ENCODE measurements around the gene SCN9A.

Gene SCN9A

GRCh38 chr2:166278856-166279255 is 96.9 kb downstream of the SCN9A start:
- Mint-ChIP-seq H3K4me1 (no peaks in the 10 kb centered on the region), H3K27me3 (ENCODE audit: low read depth, poor library complexity) (no peaks in the 10 kb centered on the region), H3K36me3 (ENCODE audit: low read depth) (no peaks in the 10 kb centered on the region), H3K9me3 (no peaks in the 10 kb centered on the region), H3K27ac (no peak overlapping the region), H3K4me3 (no peak overlapping the region)
- DNase-seq = no peak
- TF ChIP-seq CTCF (IDR thresholded peaks at IDR 0.05) = no peak

DNA sequence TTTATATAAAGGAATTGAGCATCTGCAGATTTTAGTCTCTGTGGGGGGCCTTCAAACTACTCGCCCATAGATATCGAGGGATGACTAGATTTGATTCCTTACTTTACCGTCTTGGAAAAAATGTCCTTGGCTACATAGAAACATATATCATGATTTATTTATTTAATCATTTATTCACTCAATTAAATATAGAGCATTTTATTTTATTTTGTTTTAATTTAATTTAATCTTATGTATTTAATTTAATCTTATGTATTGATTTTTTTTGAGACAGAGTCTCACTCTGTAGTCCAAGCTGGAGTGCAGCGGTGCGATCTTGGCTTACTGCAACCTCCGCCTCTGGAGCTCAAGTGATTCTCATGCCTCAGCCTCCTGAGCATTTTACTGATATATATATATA is 105.4 kb downstream of the SCN9A start:
- TF ChIP-seq CTCF (IDR thresholded peaks at IDR 0.05) = no peak
- Mint-ChIP-seq H3K36me3 (ENCODE audit: low read depth) (no peaks in the 10 kb centered on the region), H3K4me3 (no peak overlapping the region), H3K27me3 (ENCODE audit: low read depth, poor library complexity) (peaks cover 3% of the 10 kb centered on the region), H3K27ac (no peak overlapping the region), H3K9me3 (no peaks in the 10 kb centered on the region), H3K4me1 (no peaks in the 10 kb centered on the region)
- no peak for DNase-seq

- Mint-ChIP-seq H3K4me3 (no peak overlapping the region), H3K36me3 (ENCODE audit: low read depth) (no peaks in the 10 kb centered on the region), H3K9me3 (no peaks in the 10 kb centered on the region), H3K27me3 (ENCODE audit: low read depth, poor library complexity) (peaks cover 3% of the 10 kb centered on the region), H3K4me1 (no peaks in the 10 kb centered on the region), H3K27ac (no peak overlapping the region)
- no peak for TF ChIP-seq CTCF (IDR thresholded peaks at IDR 0.05)
- no peak for DNase-seq
These were observed 106.4 kb downstream of the SCN9A start for GRCh38 chr2:166269322-166269721.

DNA sequence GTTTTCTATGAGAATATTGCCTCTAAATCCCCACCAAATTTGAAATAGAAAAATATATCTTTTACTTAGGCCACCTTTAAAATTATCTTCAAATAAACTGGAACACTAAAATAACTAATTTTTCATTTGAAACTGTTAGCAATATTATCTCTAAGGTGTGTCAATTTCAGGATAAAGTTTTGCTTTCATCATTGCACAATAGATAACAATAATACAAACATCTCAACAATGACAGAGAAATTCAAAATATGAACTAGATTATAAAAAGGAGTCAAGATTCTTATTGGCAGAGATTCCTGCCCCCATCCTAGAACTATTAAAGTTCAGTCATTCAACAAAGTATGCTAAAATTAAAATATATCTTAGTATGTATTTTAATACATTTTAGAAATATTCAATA is 117.9 kb downstream of the SCN9A start:
- no peaks in the 10 kb centered on the region for H3K4me1 Mint-ChIP-seq
- H3K4me3 Mint-ChIP-seq = no peak overlapping the region
- H3K36me3 Mint-ChIP-seq (ENCODE audit: low read depth) = no peaks in the 10 kb centered on the region
- DNase-seq = no peak
- H3K9me3 Mint-ChIP-seq = no peaks in the 10 kb centered on the region
- H3K27me3 Mint-ChIP-seq (ENCODE audit: low read depth, poor library complexity) = peaks cover 4% of the 10 kb centered on the region
- no peak overlapping the region for H3K27ac Mint-ChIP-seq
- TF ChIP-seq CTCF (IDR thresholded peaks at IDR 0.05) = no peak

- no peaks in the 10 kb centered on the region for H3K36me3 Mint-ChIP-seq (ENCODE audit: low read depth)
- H3K27ac Mint-ChIP-seq = no peak overlapping the region
- H3K27me3 Mint-ChIP-seq (ENCODE audit: low read depth, poor library complexity) = peaks cover 4% of the 10 kb centered on the region
- no peaks in the 10 kb centered on the region for H3K4me1 Mint-ChIP-seq
- H3K9me3 Mint-ChIP-seq = no peaks in the 10 kb centered on the region
- H3K4me3 Mint-ChIP-seq = no peak overlapping the region
- no peak for TF ChIP-seq CTCF (IDR thresholded peaks at IDR 0.05)
- DNase-seq = no peak
These were observed 118.8 kb downstream of the SCN9A start for GRCh38 chr2:166256896-166257295.

- H3K4me1 Mint-ChIP-seq = no peaks in the 10 kb centered on the region
- H3K9me3 Mint-ChIP-seq = no peaks in the 10 kb centered on the region
- TF ChIP-seq CTCF (IDR thresholded peaks at IDR 0.05) = no peak
- no peaks in the 10 kb centered on the region for H3K36me3 Mint-ChIP-seq (ENCODE audit: low read depth)
- H3K4me3 Mint-ChIP-seq = no peak overlapping the region
- no peak for DNase-seq
- no peak overlapping the region for H3K27ac Mint-ChIP-seq
- H3K27me3 Mint-ChIP-seq (ENCODE audit: low read depth, poor library complexity) = no peaks in the 10 kb centered on the region
These were observed 126.4 kb downstream of the SCN9A start for GRCh38 chr2:166249318-166249717.
